Mucosa of gallbladder (tissue), 1 donor: ENCODE results near the gene ZNRF2. TPM values are rescaled to one million over a fixed set of nuclear protein-coding genes. Genes with fewer than 3 reads are reported as not detected.
"Not testable (repeated sequence)": the region's sequence is repeated elsewhere in the genome, so short reads cannot be mapped to it uniquely, and the experiment has no call there.

Experiments used
- DNase-seq: peaks from one replicate; pipeline ENCODE4 v3.0.0-alpha.2; 2020; ENCODE audit warnings: low spot score
- total RNA-seq: library from RNA; stranded (reverse); gene quantifications from one replicate; pipeline ENCODE4 v1.2.1, GENCODE V29; 2021
- donor health status: DM: no; HTN: no; CAD: no.

Gene ZNRF2
- total RNA-seq, 1 donor from 2014 or later: 32.8 TPM

- DNase-seq: no peak
These were observed 24.1 kb upstream of the ZNRF2 start for GRCh38 chr7:30260246-30260768.

DNA sequence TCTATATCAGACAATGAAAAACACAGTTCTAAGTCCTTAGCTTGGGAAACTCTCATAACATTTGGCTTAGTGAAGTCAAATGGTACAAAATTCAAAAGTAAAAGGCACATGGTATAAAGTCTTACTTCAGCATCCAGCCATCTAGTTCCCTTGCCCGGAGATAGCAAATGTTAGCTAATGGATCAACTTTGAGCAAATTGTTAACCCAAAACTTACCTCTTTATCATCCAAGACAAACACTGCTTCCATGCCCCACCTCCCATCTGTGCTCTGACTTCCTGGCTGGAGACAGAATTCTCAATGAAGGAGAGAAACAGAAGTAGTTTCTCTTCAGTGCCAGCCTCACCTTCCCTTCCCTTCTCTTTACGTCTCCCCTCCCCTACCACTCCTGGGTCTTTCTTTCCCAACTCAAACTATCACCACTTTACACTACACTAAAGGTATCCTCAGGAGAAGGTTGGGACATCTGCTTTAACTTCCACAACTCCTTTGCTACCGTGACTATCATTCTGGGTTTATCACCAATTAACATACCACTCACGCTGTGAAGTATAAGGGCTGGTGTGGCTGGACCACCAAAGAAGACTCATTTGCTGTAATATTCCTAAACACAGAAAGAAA, 21.2 kb upstream of the ZNRF2 start:
- DNase-seq: no peak

GRCh38 chr7:30264052-30264451, 20.3 kb upstream of the ZNRF2 start:
- DNase-seq: no peak

- DNase-seq: not testable (repeated sequence)
These were observed 19.2 kb upstream of the ZNRF2 start for GRCh38 chr7:30265189-30265588.

GRCh38 chr7:30266686-30267085, 17.7 kb upstream of the ZNRF2 start:
- DNase-seq: no peak

- no peak for DNase-seq
These were observed 15.8 kb upstream of the ZNRF2 start for GRCh38 chr7:30268586-30268985.

- DNase-seq: no peak
These were observed 14.9 kb upstream of the ZNRF2 start for GRCh38 chr7:30269490-30269889.

DNA sequence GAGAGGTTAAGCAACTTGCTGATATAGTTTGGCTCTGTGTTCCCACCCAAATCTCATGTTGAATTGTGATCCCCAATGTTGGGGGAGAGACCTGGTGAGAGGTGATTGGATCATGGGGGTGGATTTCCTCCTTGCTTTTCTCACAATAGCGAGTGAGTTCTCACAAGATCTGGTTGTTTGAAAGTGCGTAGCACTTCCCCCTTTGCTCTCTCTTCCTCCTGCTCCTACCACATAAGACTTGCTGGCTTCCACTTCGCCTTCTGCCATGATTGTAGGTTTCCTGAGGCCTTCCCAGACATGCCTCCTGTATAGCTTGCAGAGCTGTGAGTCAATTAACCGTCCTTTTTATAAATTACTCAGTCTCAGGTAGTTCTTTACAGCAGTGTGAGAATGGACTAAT, 13.5 kb upstream of the ZNRF2 start:
- DNase-seq: no peak

DNA sequence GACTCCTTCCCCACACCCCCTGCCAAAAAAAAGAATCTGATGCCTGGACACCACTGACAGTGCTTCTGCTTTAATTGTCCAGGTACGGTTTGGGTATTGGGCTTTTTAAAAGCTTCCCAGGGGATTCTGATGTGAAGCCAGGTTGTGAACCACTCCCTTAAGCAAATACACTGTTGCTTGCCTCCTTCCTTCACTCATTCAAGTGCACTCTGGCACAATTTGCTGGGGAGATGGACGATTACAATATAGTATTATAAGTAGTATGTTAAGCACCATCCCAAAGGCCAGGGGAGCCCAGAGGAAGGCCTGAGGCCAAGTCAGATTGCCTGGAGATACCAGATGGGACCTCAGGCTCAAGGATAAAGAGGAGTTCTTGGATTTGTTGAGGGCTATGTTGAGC, 12.3 kb upstream of the ZNRF2 start:
- no peak for DNase-seq

- no peak for DNase-seq
These were observed 10.8 kb upstream of the ZNRF2 start for GRCh38 chr7:30273552-30273951.

DNA sequence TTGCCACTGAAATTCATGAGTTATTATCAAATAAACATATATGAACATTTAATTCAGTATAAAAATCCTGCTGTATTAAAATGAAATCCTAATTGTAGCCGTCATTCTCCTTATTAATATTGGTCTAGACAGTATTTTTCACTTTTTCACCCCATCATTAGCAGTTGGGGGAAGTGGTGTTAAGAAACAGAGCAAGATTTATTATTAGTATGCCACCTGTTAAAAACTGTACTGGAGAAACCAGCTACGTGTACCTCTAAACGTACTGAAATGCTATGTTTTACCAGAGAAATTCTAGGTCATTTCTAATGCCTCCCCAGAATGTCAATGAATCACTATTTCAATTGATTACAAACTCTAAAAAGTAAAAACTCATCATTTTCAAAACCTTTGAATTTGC, 9.8 kb upstream of the ZNRF2 start:
- no peak for DNase-seq

GRCh38 chr7:30276203-30276900, 8.0 kb upstream of the ZNRF2 start:
- DNase-seq: peak; percentile 45

DNA sequence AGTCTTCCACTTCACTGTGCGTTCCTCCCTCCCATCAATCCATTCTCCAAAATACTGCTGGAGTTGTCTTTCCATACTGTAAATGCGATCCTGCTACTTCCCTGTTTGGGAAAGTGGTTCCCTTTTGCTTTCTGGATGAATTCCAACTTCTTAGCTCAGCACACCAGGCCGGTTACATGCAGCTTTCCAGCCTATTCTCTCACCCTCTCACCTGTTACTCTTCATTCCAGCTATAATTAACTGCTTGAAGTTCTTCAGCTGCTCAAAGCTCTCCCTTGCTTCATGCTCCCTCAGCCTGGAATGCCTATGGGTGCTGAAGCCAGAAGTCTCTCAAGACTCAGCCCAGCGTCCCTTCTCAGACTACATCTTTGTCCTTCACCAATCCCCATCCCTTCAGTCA, 6.0 kb upstream of the ZNRF2 start:
- no peak for DNase-seq

GRCh38 chr7:30278849-30279652, 5.3 kb upstream of the ZNRF2 start:
- DNase-seq: no peak

DNA sequence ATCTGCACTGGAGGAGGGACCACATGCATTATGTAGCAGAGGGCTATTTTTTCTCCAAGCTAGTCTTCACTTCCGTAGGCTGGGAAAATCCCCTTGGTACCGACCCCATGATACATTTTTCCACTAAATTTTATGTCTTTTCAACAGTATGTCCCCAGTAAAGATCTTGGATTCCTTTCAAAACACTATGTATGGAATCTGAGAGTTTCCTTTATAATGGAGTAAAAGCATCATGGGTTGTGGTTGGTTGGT, 4.8 kb upstream of the ZNRF2 start:
- no peak for DNase-seq

- no peak for DNase-seq
These were observed 3.8 kb upstream of the ZNRF2 start for GRCh38 chr7:30280631-30281030.

GRCh38 chr7:30281263-30281662, 3.1 kb upstream of the ZNRF2 start:
- no peak for DNase-seq

GRCh38 chr7:30281791-30282190, 2.6 kb upstream of the ZNRF2 start:
- peak; percentile 34 for DNase-seq

GRCh38 chr7:30282735-30283134, 1.7 kb upstream of the ZNRF2 start:
- no peak for DNase-seq

GRCh38 chr7:30285067-30285535, 704 bp downstream of the ZNRF2 start:
- no peak for DNase-seq

DNA sequence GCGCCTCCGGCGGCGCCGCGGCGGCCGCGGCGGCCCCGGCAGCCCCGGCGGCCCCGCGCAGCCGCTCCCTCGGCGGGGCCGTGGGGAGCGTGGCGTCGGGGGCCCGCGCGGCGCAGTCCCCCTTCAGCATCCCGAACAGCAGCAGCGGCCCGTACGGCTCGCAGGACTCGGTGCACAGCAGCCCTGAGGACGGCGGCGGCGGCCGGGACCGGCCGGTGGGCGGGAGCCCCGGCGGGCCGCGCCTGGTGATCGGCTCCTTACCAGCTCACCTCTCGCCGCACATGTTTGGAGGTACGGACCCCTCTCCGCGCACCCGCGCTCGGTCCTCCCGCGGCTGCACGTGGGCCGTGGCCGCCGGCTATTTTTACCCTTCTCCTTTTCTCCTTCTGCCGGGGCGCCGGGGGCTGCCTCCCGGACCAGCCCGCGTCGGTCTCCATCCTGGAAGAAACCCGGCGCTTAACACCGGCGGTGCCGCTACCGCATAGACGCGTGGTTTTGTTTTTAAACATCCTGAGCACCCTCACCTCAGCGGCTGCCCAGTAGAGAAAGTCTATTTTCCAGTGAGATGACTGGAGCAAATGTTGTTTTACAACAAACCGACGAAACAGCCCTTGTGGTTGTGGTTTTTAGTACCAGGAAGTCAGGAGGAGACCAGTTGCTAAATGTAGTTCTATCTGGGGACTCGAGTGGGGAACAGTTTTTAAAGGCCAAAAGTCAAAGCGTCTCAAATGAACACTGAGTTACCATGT, 1.3 kb downstream of the ZNRF2 start:
- DNase-seq: peak; percentile 31

DNA sequence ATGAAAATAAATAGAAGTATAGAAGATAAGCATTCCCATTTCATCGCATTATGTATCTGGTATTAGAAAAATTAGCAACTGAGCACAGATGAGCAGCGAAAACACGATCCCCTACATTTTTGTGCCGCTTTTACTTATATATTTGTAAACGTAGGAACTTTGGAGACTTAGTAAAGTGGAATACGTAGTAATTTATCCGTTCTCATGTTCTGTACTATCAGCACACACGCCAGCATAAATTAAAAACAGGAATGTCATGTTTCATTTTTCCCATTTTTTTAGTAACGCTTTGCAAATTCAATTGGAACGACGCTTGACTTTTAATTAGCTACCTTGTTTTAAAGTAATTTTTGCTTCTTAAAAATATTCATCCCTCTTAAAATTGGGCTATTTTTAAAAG, 2.4 kb downstream of the ZNRF2 start:
- DNase-seq: no peak
